Endothelial cell (in vitro differentiated cells): ENCODE results near the gene SIRPA. TPM values are rescaled to one million over a fixed set of nuclear protein-coding genes. Genes with fewer than 3 reads are reported as not detected.
A peak's percentile ranks its signal among the peaks of the same experiment; 100 is the strongest.

Source experiments
- DNase-seq: peaks from one replicate; pipeline ENCODE4 v3.0.0; 2021; ENCODE audit warnings: low spot score
- H3K27ac Mint-ChIP-seq: one replicate; pipeline ENCODE4 v1.8.0; 2021; ENCODE audit warnings: mixed read lengths, inconsistent platforms; ENCODE audit not compliant: unreplicated experiment
- H3K27me3 Mint-ChIP-seq: one replicate; pipeline ENCODE4 v1.8.0; 2021; ENCODE audit warnings: mild to moderate bottlenecking, moderate library complexity, mixed read lengths, inconsistent platforms; ENCODE audit not compliant: unreplicated experiment
- H3K36me3 Mint-ChIP-seq: one replicate; pipeline ENCODE4 v1.8.0; 2021; ENCODE audit warnings: mild to moderate bottlenecking, low read depth, mixed read lengths, inconsistent platforms; ENCODE audit not compliant: unreplicated experiment
- H3K4me1 Mint-ChIP-seq: one replicate; pipeline ENCODE4 v1.8.0; 2021; ENCODE audit warnings: mild to moderate bottlenecking, mixed read lengths, inconsistent platforms; ENCODE audit not compliant: unreplicated experiment
- H3K4me3 Mint-ChIP-seq: one replicate; pipeline ENCODE4 v1.8.0; 2021; ENCODE audit warnings: mild to moderate bottlenecking, mixed read lengths, inconsistent platforms; ENCODE audit not compliant: unreplicated experiment
- H3K9me3 Mint-ChIP-seq: one replicate; pipeline ENCODE4 v1.8.0; 2021; ENCODE audit warnings: mixed read lengths, inconsistent platforms; ENCODE audit not compliant: unreplicated experiment
- total RNA-seq: library from RNA; stranded (reverse); fragmentation: NEBNext Ultra II Directional; extraction: Animal tissue kit (Norgen Biotek cat#: 25700); gene quantifications from one replicate; pipeline ENCODE4 v1.2.1, GENCODE V29; 2021; ENCODE audit not compliant: unreplicated experiment
- TF ChIP-seq, protein P1 (sequence below): fragments of 200-600 bp; sonication (generic); IDR thresholded peaks from one replicate; pipeline ENCODE4 v1.5.0; 2021; ENCODE audit warnings: antibody characterized with exemption; ENCODE audit not compliant: unreplicated experiment

The SIRPA gene
- total RNA-seq, 1 donor from 2014 or later = 132 TPM

DNA sequence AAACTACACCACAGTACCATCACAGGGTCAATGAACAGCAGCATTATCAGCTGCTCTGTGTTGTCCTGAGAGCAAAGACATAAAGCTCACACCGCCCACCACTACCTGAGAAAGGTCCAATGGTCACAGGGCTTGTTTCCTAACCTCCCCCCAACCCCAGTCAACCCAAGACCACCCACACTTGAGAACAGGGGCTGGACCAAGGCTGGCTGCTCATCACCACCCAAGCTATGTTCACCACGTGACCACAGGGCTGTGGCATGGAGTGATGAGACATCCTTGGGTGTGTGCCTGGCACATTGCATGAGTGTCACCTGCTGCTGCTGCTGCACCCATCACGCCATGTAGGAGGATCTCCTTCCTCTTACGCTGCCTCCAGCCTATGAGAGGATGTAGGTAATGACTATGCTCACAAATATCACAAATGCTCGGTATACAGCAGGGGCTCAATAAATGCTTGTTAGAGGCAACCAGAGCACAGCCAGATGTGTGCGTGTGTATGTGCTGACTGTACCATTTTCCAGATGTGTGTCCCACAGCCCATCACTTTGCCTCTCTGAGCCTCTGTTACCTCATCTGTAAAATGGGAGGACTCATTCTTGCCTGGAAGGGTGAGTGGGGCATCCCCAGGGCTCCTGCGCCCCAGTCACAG, 23.3 kb upstream of the SIRPA start:
- Mint-ChIP-seq H3K9me3 (peaks cover 5% of the 10 kb centered on the region), H3K27ac (no peak overlapping the region)

DNA sequence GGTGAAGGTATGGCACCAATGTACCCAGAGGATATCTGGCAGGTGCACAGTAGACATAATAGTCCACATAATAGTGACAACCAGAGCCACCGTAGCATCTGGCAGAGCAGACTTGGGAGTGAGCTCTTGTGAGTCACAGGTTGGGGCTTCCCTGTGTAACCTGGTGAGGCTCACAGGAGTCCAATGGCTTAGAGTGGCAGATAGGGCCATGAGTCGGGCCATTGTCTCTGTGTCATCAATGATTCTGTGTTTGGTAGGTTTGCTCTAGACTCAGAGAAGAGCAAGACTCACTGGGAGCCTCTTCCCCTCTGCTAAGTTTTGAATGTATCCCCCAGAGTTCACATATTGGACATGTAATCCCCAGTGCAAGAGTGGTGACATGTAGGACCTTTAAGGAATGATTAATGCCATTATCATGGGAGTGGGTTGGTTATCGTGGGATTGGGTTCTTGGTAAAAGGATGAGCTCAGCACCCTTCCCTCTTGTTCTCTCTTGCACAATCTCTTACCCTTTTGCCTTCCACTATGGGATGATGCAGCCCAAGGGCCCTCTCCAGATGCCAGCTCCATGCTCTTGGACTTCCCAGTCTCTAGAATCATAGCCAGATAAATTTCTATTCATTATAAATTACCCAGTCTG, 22.6 kb upstream of the SIRPA start:
- Mint-ChIP-seq H3K36me3 (peaks cover 15% of the 10 kb centered on the region), H3K27me3 (peaks cover 8% of the 10 kb centered on the region)
- TF ChIP-seq, protein P1, sequence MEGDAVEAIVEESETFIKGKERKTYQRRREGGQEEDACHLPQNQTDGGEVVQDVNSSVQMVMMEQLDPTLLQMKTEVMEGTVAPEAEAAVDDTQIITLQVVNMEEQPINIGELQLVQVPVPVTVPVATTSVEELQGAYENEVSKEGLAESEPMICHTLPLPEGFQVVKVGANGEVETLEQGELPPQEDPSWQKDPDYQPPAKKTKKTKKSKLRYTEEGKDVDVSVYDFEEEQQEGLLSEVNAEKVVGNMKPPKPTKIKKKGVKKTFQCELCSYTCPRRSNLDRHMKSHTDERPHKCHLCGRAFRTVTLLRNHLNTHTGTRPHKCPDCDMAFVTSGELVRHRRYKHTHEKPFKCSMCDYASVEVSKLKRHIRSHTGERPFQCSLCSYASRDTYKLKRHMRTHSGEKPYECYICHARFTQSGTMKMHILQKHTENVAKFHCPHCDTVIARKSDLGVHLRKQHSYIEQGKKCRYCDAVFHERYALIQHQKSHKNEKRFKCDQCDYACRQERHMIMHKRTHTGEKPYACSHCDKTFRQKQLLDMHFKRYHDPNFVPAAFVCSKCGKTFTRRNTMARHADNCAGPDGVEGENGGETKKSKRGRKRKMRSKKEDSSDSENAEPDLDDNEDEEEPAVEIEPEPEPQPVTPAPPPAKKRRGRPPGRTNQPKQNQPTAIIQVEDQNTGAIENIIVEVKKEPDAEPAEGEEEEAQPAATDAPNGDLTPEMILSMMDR = no peak

More for the DNA sequence above, 23.3 kb upstream of the SIRPA start:
- TF ChIP-seq, protein P1 = no peak
- DNase-seq = no peak
- Mint-ChIP-seq H3K4me3 (no peak overlapping the region), H3K27me3 (peaks cover 12% of the 10 kb centered on the region), H3K4me1 (peaks cover 37% of the 10 kb centered on the region), H3K36me3 (peaks cover 15% of the 10 kb centered on the region)

DNA sequence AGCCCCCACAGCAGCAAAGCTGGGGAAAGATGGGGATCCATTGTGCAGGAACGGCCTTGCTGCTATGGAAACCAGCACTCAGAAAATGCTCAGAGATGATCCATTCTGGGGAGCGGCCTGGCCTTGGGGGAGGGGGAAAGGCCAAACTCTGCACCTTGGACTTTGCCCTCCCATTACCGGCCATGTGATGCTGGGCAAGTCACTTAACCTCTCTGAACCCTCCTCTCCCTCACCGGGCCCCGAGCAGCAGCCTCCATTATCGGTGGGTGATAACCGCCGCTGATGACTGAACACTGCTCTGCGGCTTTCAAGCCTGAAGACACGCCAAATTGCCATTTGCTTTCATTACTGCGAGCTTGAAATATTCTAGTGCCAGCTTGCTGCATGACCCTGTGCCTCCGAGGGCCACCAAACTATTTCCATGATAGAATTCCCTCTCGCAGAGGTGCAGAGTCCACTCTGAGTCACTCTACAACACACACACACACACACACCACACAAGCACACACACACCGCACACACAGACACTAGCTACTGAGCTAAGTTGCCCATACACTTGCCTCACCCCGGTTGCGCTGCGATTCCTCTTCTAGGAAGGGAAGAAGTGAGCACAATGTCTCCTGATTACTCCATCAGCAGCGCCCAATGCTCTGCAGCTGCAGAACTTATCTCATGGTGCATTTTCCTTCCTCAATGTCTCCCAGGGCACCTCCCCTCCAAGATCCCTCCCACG, 20.6 kb upstream of the SIRPA start:
- Mint-ChIP-seq H3K4me1 (peaks cover 15% of the 10 kb centered on the region), H3K9me3 (peaks cover 5% of the 10 kb centered on the region), H3K4me3 (no peak overlapping the region), H3K27me3 (peaks cover 8% of the 10 kb centered on the region), H3K36me3 (peaks cover 15% of the 10 kb centered on the region), H3K27ac (no peak overlapping the region)
- TF ChIP-seq, protein P1 = no peak
- DNase-seq = no peak

More for the DNA sequence above, 22.6 kb upstream of the SIRPA start:
- no peak for DNase-seq
- Mint-ChIP-seq H3K9me3 (peaks cover 5% of the 10 kb centered on the region), H3K4me3 (no peak overlapping the region), H3K4me1 (peaks cover 30% of the 10 kb centered on the region), H3K27ac (no peak overlapping the region)

DNA sequence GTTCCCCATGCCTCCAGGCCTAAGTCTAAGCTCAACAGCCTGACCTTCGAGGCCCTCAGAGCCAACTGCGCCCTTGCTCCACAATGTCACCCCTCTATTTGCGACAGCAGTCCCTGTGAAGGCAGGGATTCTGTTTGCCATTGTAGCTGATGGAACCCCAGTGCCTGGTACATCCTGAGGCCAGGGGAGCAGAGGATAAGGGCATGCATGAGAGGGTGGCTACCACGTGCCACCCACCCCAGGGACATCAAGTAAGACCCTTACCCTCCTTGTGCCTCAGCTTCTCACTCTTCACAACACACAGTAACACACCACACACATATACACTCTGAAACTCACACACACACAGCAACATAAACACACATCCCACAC, 20.0 kb upstream of the SIRPA start:
- Mint-ChIP-seq H3K9me3 (peaks cover under 1% of the 10 kb centered on the region), H3K27ac (no peak overlapping the region), H3K27me3 (peaks cover 11% of the 10 kb centered on the region), H3K4me1 (peaks cover 13% of the 10 kb centered on the region), H3K4me3 (peak overlapping the region; percentile 21), H3K36me3 (peaks cover 9% of the 10 kb centered on the region)
- DNase-seq = no peak
- TF ChIP-seq, protein P1 = no peak
